Hepatocyte (in vitro differentiated cells): Measurements from ENCODE around the gene SORCS2.

Experiments used
- EZH2 ChIP-seq: fragments of 200-600 bp; sonication (generic); IDR thresholded peaks from 2 replicates; pipeline ENCODE4 v1.6.1; 2016; ENCODE audit warnings: antibody characterized with exemption, mild to moderate bottlenecking, borderline replicate concordance
- TF ChIP-seq, protein P1 (sequence below): fragments of 200-600 bp; sonication (generic); IDR thresholded peaks from 2 replicates; pipeline ENCODE4 v1.5.1; 2016; ENCODE audit warnings: antibody characterized with exemption, mild to moderate bottlenecking; ENCODE audit not compliant: poor library complexity

DNA sequence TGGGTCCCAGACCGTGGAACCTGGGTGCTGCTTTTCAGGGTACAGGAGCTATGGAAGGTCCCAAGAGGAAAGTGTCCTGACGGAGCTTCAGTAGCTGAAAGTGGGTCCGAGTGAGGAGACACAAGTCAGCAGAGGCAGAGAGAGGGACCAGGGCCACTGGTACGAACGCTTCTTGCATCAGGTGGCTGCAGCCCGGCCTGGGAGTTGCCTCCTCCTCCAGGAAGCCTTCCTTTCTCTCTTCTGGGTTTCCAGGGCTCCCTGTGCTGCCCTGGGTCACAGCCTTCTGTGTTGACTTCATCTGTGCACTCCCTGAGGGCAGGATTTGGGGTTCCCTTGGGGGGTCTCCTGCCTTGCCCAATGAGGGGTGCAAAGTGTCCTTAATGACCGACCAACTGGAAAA, 94.5 kb downstream of the SORCS2 start:
- TF ChIP-seq, protein P1, sequence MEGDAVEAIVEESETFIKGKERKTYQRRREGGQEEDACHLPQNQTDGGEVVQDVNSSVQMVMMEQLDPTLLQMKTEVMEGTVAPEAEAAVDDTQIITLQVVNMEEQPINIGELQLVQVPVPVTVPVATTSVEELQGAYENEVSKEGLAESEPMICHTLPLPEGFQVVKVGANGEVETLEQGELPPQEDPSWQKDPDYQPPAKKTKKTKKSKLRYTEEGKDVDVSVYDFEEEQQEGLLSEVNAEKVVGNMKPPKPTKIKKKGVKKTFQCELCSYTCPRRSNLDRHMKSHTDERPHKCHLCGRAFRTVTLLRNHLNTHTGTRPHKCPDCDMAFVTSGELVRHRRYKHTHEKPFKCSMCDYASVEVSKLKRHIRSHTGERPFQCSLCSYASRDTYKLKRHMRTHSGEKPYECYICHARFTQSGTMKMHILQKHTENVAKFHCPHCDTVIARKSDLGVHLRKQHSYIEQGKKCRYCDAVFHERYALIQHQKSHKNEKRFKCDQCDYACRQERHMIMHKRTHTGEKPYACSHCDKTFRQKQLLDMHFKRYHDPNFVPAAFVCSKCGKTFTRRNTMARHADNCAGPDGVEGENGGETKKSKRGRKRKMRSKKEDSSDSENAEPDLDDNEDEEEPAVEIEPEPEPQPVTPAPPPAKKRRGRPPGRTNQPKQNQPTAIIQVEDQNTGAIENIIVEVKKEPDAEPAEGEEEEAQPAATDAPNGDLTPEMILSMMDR = no peak
- no peak for TF ChIP-seq EZH2
